DOHH2 (cell line): ENCODE measurements around the gene BTBD1.

ENCODE experiments used
- H3F3A ChIP-seq: fragments of 200-600 bp; sonication (generic), shearing (Covaris generic); 2 replicates; pipeline ENCODE4 v1.6.0; 2016; ENCODE audit warnings: antibody characterized with exemption, mild to moderate bottlenecking; ENCODE audit not compliant: control insufficient read depth, insufficient read depth
- H3K27ac ChIP-seq: fragments of 200-600 bp; sonication (generic); 2 replicates; pipeline ENCODE4 v1.5.1; 2014; ENCODE audit warnings: low read depth, mild to moderate bottlenecking, low read length, moderate library complexity
- H3K27me3 ChIP-seq: fragments of 200-600 bp; sonication (generic); 2 replicates; pipeline ENCODE4 v1.6.1; 2014; ENCODE audit warnings: mild to moderate bottlenecking, low read length, mixed read lengths; ENCODE audit not compliant: control insufficient read depth
- H3K36me3 ChIP-seq: fragments of 200-600 bp; sonication (generic); 2 replicates; pipeline ENCODE4 v1.6.1; 2014; ENCODE audit warnings: mild to moderate bottlenecking, low read length, moderate library complexity, mixed read lengths; ENCODE audit not compliant: control insufficient read depth
- H3K4me1 ChIP-seq: fragments of 200-600 bp; sonication (generic); 2 replicates; pipeline ENCODE4 v1.6.1; 2014; ENCODE audit warnings: mild to moderate bottlenecking, low read length, mixed read lengths; ENCODE audit not compliant: control insufficient read depth
- H3K4me2 ChIP-seq: fragments of 200-600 bp; sonication (generic); 2 replicates; pipeline ENCODE4 v1.6.0; 2014; ENCODE audit warnings: mild to moderate bottlenecking, low read length, moderate library complexity
- H3K4me3 ChIP-seq: fragments of 200-600 bp; sonication (generic); 2 replicates; pipeline ENCODE4 v1.5.1; 2014; ENCODE audit warnings: mild to moderate bottlenecking, low read length, mixed read lengths
- H3K79me2 ChIP-seq: fragments of 200-600 bp; sonication (generic); 2 replicates; pipeline ENCODE4 v1.6.1; 2014; ENCODE audit warnings: mild to moderate bottlenecking, low read length, mixed read lengths; ENCODE audit not compliant: control insufficient read depth
- H3K9me2 ChIP-seq: fragments of 200-600 bp; sonication (generic); replicated peaks from 2 replicates; pipeline ENCODE4 v1.6.1; 2014; ENCODE audit warnings: mild to moderate bottlenecking, low read length, mixed read lengths; ENCODE audit not compliant: control insufficient read depth
- H3K9me3 ChIP-seq: fragments of 200-600 bp; sonication (generic); 2 replicates; pipeline ENCODE4 v1.6.1; 2014; ENCODE audit warnings: antibody characterized with exemption, low read length, mixed read lengths; ENCODE audit not compliant: control insufficient read depth, insufficient read depth
- H4K20me1 ChIP-seq: fragments of 200-600 bp; sonication (generic); 2 replicates; pipeline ENCODE4 v1.6.0; 2014; ENCODE audit warnings: low read depth, mild to moderate bottlenecking, antibody characterized with exemption, low read length, moderate library complexity; ENCODE audit not compliant: control insufficient read depth, insufficient read depth
- EZH2phosphoT487 ChIP-seq: fragments of 200-600 bp; sonication (generic); IDR thresholded peaks from 2 replicates; pipeline ENCODE4 v1.6.1; 2017; ENCODE audit warnings: borderline replicate concordance, mild to moderate bottlenecking, antibody characterized with exemption, low read length, moderate library complexity, mixed read lengths
- TF ChIP-seq, protein P1 (sequence below): fragments of 200-600 bp; sonication (generic); IDR thresholded peaks from one replicate; pipeline ENCODE4 v1.5.1; 2014; ENCODE audit warnings: antibody characterized with exemption, mild to moderate bottlenecking, low read depth, low read length; ENCODE audit not compliant: poor library complexity, severe bottlenecking

Gene BTBD1

DNA sequence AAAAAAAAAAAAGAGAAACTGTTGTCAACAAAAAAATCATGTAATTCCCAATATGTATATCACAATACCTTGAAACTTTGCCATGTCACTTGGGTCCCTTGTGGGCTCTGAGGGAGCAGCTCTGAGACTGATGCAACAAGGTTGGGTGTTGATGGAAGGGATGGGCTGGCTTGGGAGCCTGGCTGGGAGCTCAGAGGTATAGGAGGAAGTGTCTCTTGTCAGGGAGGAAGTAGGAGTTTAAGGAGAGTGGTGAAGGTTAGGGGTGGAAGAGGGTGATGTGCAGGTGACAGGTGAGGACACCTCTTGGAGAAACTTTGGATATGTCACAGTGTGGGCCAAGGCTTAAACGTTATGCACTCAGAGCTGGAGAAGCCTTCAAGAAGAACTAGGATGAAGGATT is 38.4 kb upstream of the BTBD1 start:
- Histone ChIP-seq H3K27me3 (peaks cover 11% of the 10 kb centered on the region; the same call in 1 of the 2 replicates), H3F3A (no peaks in the 10 kb centered on the region), H3K4me1 (peaks cover 14% of the 10 kb centered on the region), H3K27ac (no peak overlapping the region), H3K9me3 (no peaks in the 10 kb centered on the region), H3K79me2 (no peaks in the 10 kb centered on the region), H3K9me2 (no peaks in the 10 kb centered on the region), H4K20me1 (no peaks in the 10 kb centered on the region), H3K36me3 (no peaks in the 10 kb centered on the region), H3K4me3 (no peak overlapping the region), H3K4me2 (no peak overlapping the region)
- TF ChIP-seq, protein P1, sequence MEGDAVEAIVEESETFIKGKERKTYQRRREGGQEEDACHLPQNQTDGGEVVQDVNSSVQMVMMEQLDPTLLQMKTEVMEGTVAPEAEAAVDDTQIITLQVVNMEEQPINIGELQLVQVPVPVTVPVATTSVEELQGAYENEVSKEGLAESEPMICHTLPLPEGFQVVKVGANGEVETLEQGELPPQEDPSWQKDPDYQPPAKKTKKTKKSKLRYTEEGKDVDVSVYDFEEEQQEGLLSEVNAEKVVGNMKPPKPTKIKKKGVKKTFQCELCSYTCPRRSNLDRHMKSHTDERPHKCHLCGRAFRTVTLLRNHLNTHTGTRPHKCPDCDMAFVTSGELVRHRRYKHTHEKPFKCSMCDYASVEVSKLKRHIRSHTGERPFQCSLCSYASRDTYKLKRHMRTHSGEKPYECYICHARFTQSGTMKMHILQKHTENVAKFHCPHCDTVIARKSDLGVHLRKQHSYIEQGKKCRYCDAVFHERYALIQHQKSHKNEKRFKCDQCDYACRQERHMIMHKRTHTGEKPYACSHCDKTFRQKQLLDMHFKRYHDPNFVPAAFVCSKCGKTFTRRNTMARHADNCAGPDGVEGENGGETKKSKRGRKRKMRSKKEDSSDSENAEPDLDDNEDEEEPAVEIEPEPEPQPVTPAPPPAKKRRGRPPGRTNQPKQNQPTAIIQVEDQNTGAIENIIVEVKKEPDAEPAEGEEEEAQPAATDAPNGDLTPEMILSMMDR: no peak
- TF ChIP-seq EZH2phosphoT487: no peak

DNA sequence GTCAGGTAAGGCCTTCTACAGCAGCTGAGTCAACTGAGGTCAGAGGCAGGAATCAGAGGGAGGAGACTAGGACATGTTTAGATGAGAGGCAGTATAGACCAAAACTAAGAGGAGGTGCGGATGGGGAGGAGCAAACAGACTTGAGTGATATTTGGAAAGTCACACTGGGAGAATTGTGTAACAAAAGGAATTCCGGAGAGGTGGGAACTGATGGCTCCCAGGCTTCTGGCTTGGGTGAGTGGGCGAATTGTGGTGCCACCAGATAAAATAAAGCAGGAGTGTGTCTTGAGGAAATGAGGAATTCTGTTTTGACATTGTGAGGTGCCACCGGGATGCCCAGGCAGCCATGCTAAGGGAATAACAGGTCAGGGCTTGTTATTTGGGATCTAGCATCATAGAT is 37.1 kb upstream of the BTBD1 start:
- Histone ChIP-seq H3K9me3 (no peaks in the 10 kb centered on the region), H3K4me1 (peaks cover 14% of the 10 kb centered on the region), H3K27ac (no peak overlapping the region), H3F3A (no peaks in the 10 kb centered on the region), H4K20me1 (no peaks in the 10 kb centered on the region), H3K9me2 (no peaks in the 10 kb centered on the region), H3K36me3 (no peaks in the 10 kb centered on the region), H3K27me3 (peaks cover 11% of the 10 kb centered on the region; the same call in 1 of the 2 replicates), H3K79me2 (no peaks in the 10 kb centered on the region), H3K4me2 (no peak overlapping the region), H3K4me3 (no peak overlapping the region)
- TF ChIP-seq, protein P1: no peak
- no peak for TF ChIP-seq EZH2phosphoT487

DNA sequence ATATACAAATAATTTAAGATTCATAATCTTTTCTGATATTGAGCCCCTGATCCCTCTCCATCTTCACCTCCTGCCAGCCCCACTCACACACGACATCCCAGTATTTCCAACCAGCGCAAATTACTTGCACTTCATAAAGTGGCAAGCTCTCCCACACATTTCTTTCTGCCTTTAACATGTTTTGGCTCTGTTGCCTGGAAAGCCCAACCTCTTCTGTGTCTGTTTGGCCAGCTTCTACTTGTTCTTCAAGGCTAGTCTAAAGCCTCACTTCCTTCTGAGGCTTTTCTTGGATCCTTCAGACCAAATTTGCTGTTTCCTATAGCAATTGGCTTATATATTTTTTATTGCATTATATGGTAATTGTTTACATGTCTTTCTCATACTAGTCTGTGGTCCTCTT is 35.3 kb upstream of the BTBD1 start:
- Histone ChIP-seq H3K9me3 (no peaks in the 10 kb centered on the region), H3F3A (no peaks in the 10 kb centered on the region), H3K36me3 (no peaks in the 10 kb centered on the region), H4K20me1 (no peaks in the 10 kb centered on the region), H3K4me3 (no peak overlapping the region), H3K4me2 (no peak overlapping the region), H3K27me3 (peaks cover 8% of the 10 kb centered on the region; the same call in 1 of the 2 replicates), H3K79me2 (no peaks in the 10 kb centered on the region), H3K4me1 (no peaks in the 10 kb centered on the region), H3K9me2 (no peaks in the 10 kb centered on the region), H3K27ac (no peak overlapping the region)
- no peak for TF ChIP-seq EZH2phosphoT487
- TF ChIP-seq, protein P1: no peak
